Measurements from ENCODE around the gene OR4K5.

GRCh38 chr14:19917243-19917642 is 3.2 kb upstream of the OR4K5 start:
- TF ChIP-seq CTCF (conservative IDR thresholded peaks at IDR 0.05; ENCODE audit: low read depth, low read length) (no peak), EZH2 (IDR thresholded peaks at IDR 0.05; ENCODE audit: borderline replicate concordance, low read depth, low read length, poor library complexity, severe bottlenecking) (no peak)

Measured in A673 (cell line).